Measurements from ENCODE around the gene BACE1. TPM values are rescaled to one million over a fixed set of nuclear protein-coding genes. Genes with fewer than 3 reads are reported as not detected.

BACE1 gene
- total RNA-seq, 6 experiments from 2014 or later: 19.2 to 42.8 (median 23.7) TPM

GRCh38 chr11:117256573-117256972, 59.5 kb downstream of the BACE1 start:
- intact Hi-C loops (cut with DNase I): no loop called here
- Histone ChIP-seq H3K9me3 (no peaks in the 10 kb centered on the region), H3K4me1 (no peaks in the 10 kb centered on the region), H3K4me3 (no peak overlapping the region), H3K36me3 (peaks cover 0 to 5% (median 2%) of the 10 kb centered on the region in 4 donors), H3K27me3 (no peaks in the 10 kb centered on the region), H3K27ac (no peak overlapping the region)
- ATAC-seq (no peak), DNase-seq (no peak)
- 58% methylated on average over 2 of the region's 2 CpGs for WGBS (ENCODE audit: insufficient coverage, low coverage, low lambda C conversion rate, missing lambda C conversion rate)
- TF ChIP-seq CTCF (IDR thresholded peaks at IDR 0.05) (no peak), POLR2A (IDR thresholded peaks at IDR 0.05) (no peak)

- WGBS (ENCODE audit: insufficient coverage, low coverage, low lambda C conversion rate, missing lambda C conversion rate): 83% methylated on average over 3 of the region's 3 CpGs
- Histone ChIP-seq H3K27me3 (no peaks in the 10 kb centered on the region), H3K4me1 (no peaks in the 10 kb centered on the region), H3K4me3 (no peak overlapping the region), H3K27ac (no peak overlapping the region), H3K9me3 (no peaks in the 10 kb centered on the region), H3K36me3 (peaks cover 0 to 5% (median 2%) of the 10 kb centered on the region in 4 donors)
- ATAC-seq (no peak), DNase-seq (no peak)
- intact Hi-C loops (cut with DNase I): no loop called here
- TF ChIP-seq POLR2A (IDR thresholded peaks at IDR 0.05) (no peak), CTCF (IDR thresholded peaks at IDR 0.05) (no peak)
These were observed 60.1 kb downstream of the BACE1 start for GRCh38 chr11:117255966-117256365.

- ATAC-seq (no peak), DNase-seq (no peak)
- Histone ChIP-seq H3K4me1 (no peaks in the 10 kb centered on the region), H3K4me3 (no peak overlapping the region), H3K27ac (no peak overlapping the region), H3K27me3 (no peaks in the 10 kb centered on the region), H3K9me3 (no peaks in the 10 kb centered on the region), H3K36me3 (peaks cover 0 to 38% (median 15%) of the 10 kb centered on the region in 4 donors)
- no peak for TF ChIP-seq CTCF (IDR thresholded peaks at IDR 0.05)
- no peak for TF ChIP-seq POLR2A (IDR thresholded peaks at IDR 0.05)
- WGBS (ENCODE audit: insufficient coverage, low coverage, low lambda C conversion rate, missing lambda C conversion rate): 94% methylated on average over 8 of the region's 10 CpGs
- intact Hi-C loops (cut with DNase I): no loop called here
These were observed 64.5 kb downstream of the BACE1 start for GRCh38 chr11:117251506-117251905.

- TF ChIP-seq POLR2A (IDR thresholded peaks at IDR 0.05): no peak
- no peak for TF ChIP-seq CTCF (IDR thresholded peaks at IDR 0.05)
- intact Hi-C loops (cut with DNase I): no loop called here
- H3K36me3 ChIP-seq: peaks cover 0 to 53% (median 18%) of the 10 kb centered on the region in 4 donors
- ATAC-seq (no peak), DNase-seq (no peak)
- 88% methylated on average over 4 of the region's 4 CpGs for WGBS (ENCODE audit: insufficient coverage, low coverage, low lambda C conversion rate, missing lambda C conversion rate)
- H3K4me1 ChIP-seq: no peaks in the 10 kb centered on the region
- no peak overlapping the region for H3K4me3 ChIP-seq
- no peaks in the 10 kb centered on the region for H3K9me3 ChIP-seq
- H3K27me3 ChIP-seq: no peaks in the 10 kb centered on the region
- no peak overlapping the region for H3K27ac ChIP-seq
These were observed 66.5 kb downstream of the BACE1 start for GRCh38 chr11:117249571-117249970.

GRCh38 chr11:117248341-117248740, 67.7 kb downstream of the BACE1 start:
- intact Hi-C loops (cut with DNase I): no loop called here
- DNase-seq (no peak), ATAC-seq (no peak)
- TF ChIP-seq CTCF (IDR thresholded peaks at IDR 0.05) (no peak), POLR2A (IDR thresholded peaks at IDR 0.05) (no peak)
- no peak overlapping the region for H3K4me3 ChIP-seq
- WGBS (ENCODE audit: insufficient coverage, low coverage, low lambda C conversion rate, missing lambda C conversion rate): 88% methylated on average over 4 of the region's 4 CpGs
- peaks cover 0 to 61% (median 17%) of the 10 kb centered on the region in 4 donors for H3K36me3 ChIP-seq
- no peaks in the 10 kb centered on the region for H3K9me3 ChIP-seq
- H3K4me1 ChIP-seq: no peaks in the 10 kb centered on the region
- no peaks in the 10 kb centered on the region for H3K27me3 ChIP-seq
- no peak overlapping the region for H3K27ac ChIP-seq
